HG02884 (cell line): ENCODE data around the gene ANP32A.

Experiments
- ATAC-seq: cut with Tn5 transposase; IDR thresholded peaks from one replicate; pipeline ENCODE4 v1.9.1; 2021; ENCODE audit warnings: mild to moderate bottlenecking, moderate library complexity; ENCODE audit not compliant: unreplicated experiment

ANP32A gene

GRCh38 chr15:68783226-68784058, 37.3 kb downstream of the ANP32A start:
- no peak for ATAC-seq

- no peak for ATAC-seq
Measured at GRCh38 chr15:68782589-68783161, 38.0 kb downstream of the ANP32A start.

- no peak for ATAC-seq
Measured at GRCh38 chr15:68781766-68782588, 38.7 kb downstream of the ANP32A start.

- ATAC-seq, result no peak
Measured at GRCh38 chr15:68781217-68781616, 39.5 kb downstream of the ANP32A start.

- no peak for ATAC-seq
Measured at GRCh38 chr15:68778876-68779275, 41.8 kb downstream of the ANP32A start.

- no peak for ATAC-seq
Measured at GRCh38 chr15:68776477-68777270, 44.0 kb downstream of the ANP32A start.

GRCh38 chr15:68775671-68776476, 44.8 kb downstream of the ANP32A start:
- ATAC-seq, result no peak

- ATAC-seq, result no peak
Measured at GRCh38 chr15:68775236-68775577, 45.5 kb downstream of the ANP32A start.

GRCh38 chr15:68774521-68775235, 46.0 kb downstream of the ANP32A start:
- no peak for ATAC-seq

GRCh38 chr15:68774120-68774519, 46.6 kb downstream of the ANP32A start:
- no peak for ATAC-seq

- ATAC-seq, result no peak
Measured at GRCh38 chr15:68773036-68773435, 47.7 kb downstream of the ANP32A start.

GRCh38 chr15:68770216-68770615, 50.5 kb downstream of the ANP32A start:
- ATAC-seq, result no peak

GRCh38 chr15:68769702-68770101, 51.0 kb downstream of the ANP32A start:
- no peak for ATAC-seq

- no peak for ATAC-seq
Measured at GRCh38 chr15:68768321-68768720, 52.4 kb downstream of the ANP32A start.

- no peak for ATAC-seq
Measured at GRCh38 chr15:68767833-68768232, 52.9 kb downstream of the ANP32A start.

GRCh38 chr15:68765602-68766368, 54.9 kb downstream of the ANP32A start:
- no peak for ATAC-seq

GRCh38 chr15:68764090-68764489, 56.6 kb downstream of the ANP32A start:
- no peak for ATAC-seq

- ATAC-seq, result no peak
Measured at GRCh38 chr15:68763063-68763462, 57.6 kb downstream of the ANP32A start.
